DND-41 (cell line): ENCODE data around the gene SIL1.

ENCODE experiments used
- CTCF ChIP-seq: IDR thresholded peaks from 2 replicates; pipeline ENCODE4 v1.5.1; 2012; ENCODE audit warnings: borderline replicate concordance, low read length, moderate library complexity, mild to moderate bottlenecking; ENCODE audit not compliant: poor library complexity, severe bottlenecking; ENCODE audit errors: extremely low read depth
- EZH2 ChIP-seq: IDR thresholded peaks from 3 replicates; pipeline ENCODE4 v1.6.1; 2012; ENCODE audit warnings: borderline replicate concordance, low read depth, mild to moderate bottlenecking, moderate library complexity, low read length, inconsistent platforms; ENCODE audit not compliant: severe bottlenecking

- no peak for TF ChIP-seq CTCF
- TF ChIP-seq EZH2 = no peak
These were observed 136.3 kb downstream of the SIL1 start for GRCh38 chr5:139061856-139062255.
